Measurements from ENCODE around the gene ZNF493. TPM values are rescaled to one million over a fixed set of nuclear protein-coding genes. Genes with fewer than 3 reads are reported as not detected.

Gene ZNF493
- total RNA-seq, 2 donors from 2014 or later, result 7.7 to 8.3 TPM

DNA sequence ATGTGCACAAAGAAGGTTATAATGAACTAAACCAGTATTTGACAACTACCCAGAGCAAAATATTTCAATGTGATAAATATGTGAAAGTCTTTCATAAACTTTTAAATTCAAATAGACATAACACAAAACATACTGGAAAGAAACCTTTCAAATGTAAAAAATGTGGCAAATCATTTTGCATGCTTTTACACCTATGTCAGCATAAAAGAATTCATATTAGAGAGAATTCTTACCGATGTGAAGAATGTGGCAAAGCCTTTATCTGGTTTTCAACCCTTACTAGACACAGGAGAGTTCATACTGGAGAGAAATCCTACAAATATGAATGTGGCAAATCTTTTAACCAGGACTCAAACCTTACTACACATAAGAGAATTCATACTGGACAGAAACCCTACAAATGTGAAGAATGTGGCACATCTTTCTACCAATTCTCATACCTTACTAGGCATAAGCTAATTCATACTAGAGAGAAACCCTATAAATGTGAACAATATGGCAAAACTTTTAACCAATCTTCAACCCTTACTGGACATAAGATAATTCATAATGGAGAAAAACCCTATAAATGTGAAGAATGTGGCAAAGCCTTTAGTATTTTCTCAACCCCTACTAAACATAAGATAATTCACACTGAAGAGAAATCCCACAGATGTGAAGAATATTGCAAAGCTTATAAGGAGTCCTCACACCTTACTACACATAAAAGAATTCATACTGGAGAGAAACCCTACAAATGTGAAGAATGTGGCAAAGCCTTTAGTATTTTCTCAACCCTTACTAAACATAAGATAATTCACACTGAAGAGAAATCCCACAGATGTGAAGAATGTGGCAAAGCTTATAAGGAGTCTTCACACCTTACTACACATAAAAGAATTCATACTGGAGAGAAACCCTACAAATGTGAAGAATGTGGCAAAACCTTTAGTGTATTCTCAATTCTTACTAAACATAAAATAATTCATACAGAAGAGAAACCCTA, 26.4 kb downstream of the ZNF493 start:
- Histone ChIP-seq H3K4me3 (no peak overlapping the region), H3K36me3 (peaks cover 12% of the 10 kb centered on the region), H3K27me3 (no peaks in the 10 kb centered on the region), H3K4me1 (no peaks in the 10 kb centered on the region), H3K27ac (no peak overlapping the region), H3K9me3 (peaks cover 18 to 91% of the 10 kb centered on the region in 2 donors)
- TF ChIP-seq, protein P1, sequence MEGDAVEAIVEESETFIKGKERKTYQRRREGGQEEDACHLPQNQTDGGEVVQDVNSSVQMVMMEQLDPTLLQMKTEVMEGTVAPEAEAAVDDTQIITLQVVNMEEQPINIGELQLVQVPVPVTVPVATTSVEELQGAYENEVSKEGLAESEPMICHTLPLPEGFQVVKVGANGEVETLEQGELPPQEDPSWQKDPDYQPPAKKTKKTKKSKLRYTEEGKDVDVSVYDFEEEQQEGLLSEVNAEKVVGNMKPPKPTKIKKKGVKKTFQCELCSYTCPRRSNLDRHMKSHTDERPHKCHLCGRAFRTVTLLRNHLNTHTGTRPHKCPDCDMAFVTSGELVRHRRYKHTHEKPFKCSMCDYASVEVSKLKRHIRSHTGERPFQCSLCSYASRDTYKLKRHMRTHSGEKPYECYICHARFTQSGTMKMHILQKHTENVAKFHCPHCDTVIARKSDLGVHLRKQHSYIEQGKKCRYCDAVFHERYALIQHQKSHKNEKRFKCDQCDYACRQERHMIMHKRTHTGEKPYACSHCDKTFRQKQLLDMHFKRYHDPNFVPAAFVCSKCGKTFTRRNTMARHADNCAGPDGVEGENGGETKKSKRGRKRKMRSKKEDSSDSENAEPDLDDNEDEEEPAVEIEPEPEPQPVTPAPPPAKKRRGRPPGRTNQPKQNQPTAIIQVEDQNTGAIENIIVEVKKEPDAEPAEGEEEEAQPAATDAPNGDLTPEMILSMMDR (IDR thresholded peaks at IDR 0.05), result no peak
- no peak for DNase-seq (ENCODE audit: low spot score)

DNA sequence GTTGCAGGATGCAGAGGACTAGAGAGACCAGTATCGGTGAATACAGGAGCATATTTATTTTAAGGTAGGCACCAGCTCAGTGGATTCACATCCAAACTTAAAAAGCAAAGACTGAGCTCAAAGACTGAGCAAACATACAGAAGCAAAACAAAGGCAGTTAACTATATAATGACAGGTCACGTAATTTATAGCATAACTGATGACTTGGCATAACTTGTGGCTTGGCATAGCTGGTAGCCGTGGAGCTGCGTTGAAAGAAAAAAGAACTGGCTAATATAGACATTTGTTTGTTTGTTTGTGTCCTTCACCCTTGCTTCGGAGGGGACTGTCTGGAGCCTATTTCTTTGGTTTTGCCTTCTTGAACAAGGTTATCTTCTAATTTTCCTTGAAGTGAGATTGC, 33.7 kb downstream of the ZNF493 start:
- no peak for DNase-seq (ENCODE audit: low spot score)
- Histone ChIP-seq H3K27me3 (no peaks in the 10 kb centered on the region), H3K9me3 (peaks cover 0 to 52% of the 10 kb centered on the region in 2 donors), H3K4me3 (no peak overlapping the region), H3K4me1 (no peaks in the 10 kb centered on the region), H3K27ac (no peak overlapping the region), H3K36me3 (no peaks in the 10 kb centered on the region)
- TF ChIP-seq, protein P1 (IDR thresholded peaks at IDR 0.05), result no peak

DNA sequence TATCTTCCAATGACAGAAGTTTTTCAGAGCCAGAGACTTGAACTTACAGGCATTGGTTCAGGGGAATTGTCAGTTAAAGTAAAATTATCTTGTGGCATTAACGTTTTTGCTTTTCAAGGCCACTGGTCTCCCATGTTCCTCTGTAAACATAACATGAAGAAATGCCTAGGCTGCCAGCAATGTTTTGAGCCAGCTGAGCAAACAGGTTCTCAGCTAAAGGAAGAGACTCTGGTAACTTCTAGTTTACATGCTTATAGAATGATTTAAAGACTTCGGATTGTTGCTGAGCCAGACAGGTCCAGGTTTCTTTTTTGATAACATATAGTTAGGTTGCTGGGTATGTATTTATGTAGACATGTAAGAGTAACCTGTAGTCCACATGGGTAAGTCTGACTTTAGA, 35.7 kb downstream of the ZNF493 start:
- no peak overlapping the region for H3K27ac ChIP-seq
- TF ChIP-seq, protein P1 (IDR thresholded peaks at IDR 0.05), result no peak
- H3K4me3 ChIP-seq, result no peak overlapping the region
- DNase-seq (ENCODE audit: low spot score), result no peak
- H3K9me3 ChIP-seq, result peaks cover 0 to 34% of the 10 kb centered on the region in 2 donors
- no peaks in the 10 kb centered on the region for H3K27me3 ChIP-seq
- H3K4me1 ChIP-seq, result no peaks in the 10 kb centered on the region
- no peaks in the 10 kb centered on the region for H3K36me3 ChIP-seq

DNA sequence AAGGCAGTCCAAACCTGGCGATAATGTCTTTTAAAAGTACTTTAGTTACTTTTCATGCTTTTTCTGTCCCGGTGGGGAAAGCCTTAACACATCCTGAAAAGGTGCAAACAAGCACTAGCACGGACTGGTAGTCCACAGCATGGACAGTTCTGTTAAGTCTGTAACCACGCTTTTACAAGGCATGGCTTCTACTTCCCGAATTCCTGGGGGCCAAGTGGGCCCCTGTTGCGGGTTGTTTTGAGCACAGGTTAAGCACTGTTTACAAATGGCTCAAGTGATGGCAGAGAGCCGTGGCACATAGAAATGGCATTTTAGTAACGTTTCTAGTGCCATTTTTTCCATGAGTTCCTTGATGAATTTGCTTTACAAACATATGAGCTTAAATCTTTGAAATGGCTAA, 37.6 kb downstream of the ZNF493 start:
- no peak overlapping the region for H3K27ac ChIP-seq
- H3K9me3 ChIP-seq, result peaks cover 0 to 17% of the 10 kb centered on the region in 2 donors
- DNase-seq (ENCODE audit: low spot score), result no peak
- no peak overlapping the region for H3K4me3 ChIP-seq
- TF ChIP-seq, protein P1 (IDR thresholded peaks at IDR 0.05), result no peak
- no peaks in the 10 kb centered on the region for H3K27me3 ChIP-seq
- H3K4me1 ChIP-seq, result no peaks in the 10 kb centered on the region
- H3K36me3 ChIP-seq, result no peaks in the 10 kb centered on the region

DNA sequence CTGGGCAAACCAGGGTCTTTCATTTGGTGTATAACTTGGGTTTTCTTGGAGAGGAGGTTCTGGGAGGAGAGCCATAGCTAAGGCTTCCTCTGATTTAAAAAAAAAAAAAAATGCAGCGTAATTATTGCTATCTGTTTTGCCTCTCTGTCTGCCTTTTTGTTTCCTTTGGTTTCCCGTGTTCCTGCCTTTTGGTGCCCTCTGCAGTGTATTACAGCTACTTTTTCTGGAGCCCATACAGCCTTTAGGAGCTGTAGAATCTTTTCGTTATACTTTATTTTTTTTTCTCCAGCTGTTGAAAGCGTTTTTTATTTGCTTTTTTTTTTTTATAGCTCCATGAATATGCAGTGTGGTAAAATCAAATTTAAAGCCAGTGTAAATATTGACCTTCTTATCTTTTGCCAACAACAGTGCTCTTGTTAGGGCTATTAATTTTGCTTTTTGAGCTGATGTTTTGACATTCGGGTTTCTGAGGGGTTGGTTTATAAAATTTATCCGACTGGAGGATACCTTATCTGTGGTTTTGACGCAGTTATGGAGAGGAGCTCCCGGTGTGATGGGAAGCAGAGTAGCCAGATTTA, 38.1 kb downstream of the ZNF493 start:
- H3K4me1 ChIP-seq, result no peaks in the 10 kb centered on the region
- TF ChIP-seq, protein P1 (IDR thresholded peaks at IDR 0.05), result no peak

More for the DNA sequence above, 38.1 kb downstream of the ZNF493 start:
- Histone ChIP-seq H3K4me3 (no peak overlapping the region), H3K9me3 (peaks cover 0 to 12% of the 10 kb centered on the region in 2 donors), H3K27ac (no peak overlapping the region), H3K27me3 (no peaks in the 10 kb centered on the region), H3K36me3 (no peaks in the 10 kb centered on the region)
- DNase-seq (ENCODE audit: low spot score), result no peak

Measured in right atrium auricular region (tissue), 2 donors.